ENCODE measurements around the gene NKX3-2. TPM values are rescaled to one million over a fixed set of nuclear protein-coding genes. Genes with fewer than 3 reads are reported as not detected.

NKX3-2 gene
- total RNA-seq, 6 experiments from 2014 or later, result 0.07 to 0.17 (median 0.11) TPM; not detected in 1

DNA sequence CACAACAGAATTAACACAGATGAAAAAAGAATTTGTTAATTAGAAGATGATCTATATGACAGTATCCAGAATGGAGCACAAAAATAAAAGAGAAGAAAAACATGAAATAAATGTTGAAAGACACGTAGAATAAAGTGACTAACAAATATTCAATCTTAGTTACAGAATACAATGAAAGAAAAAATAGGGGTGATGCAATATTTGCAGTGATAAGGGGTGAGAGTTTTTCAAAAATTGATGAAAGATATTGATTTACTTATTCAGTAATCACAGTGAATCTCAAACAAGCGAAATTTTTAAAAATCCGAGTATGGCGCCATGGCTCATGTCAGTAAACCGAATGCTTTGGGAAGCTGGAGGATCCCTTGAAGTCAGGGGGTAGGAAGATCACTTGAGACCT, 39.9 kb downstream of the NKX3-2 start:
- H3K4me1 Mint-ChIP-seq (ENCODE audit: low read depth), result no peaks in the 10 kb centered on the region
- no peak overlapping the region for H3K27ac Mint-ChIP-seq
- no peak for DNase-seq

GRCh38 chr4:13498469-13498868, 45.8 kb downstream of the NKX3-2 start:
- Mint-ChIP-seq H3K9me3 (no peaks in the 10 kb centered on the region), H3K27me3 (ENCODE audit: insufficient read depth) (peaks cover 4% of the 10 kb centered on the region; the same call in 1 of the 2 replicates), H3K36me3 (ENCODE audit: low read depth) (no peaks in the 10 kb centered on the region), H3K4me3 (no peak overlapping the region), H3K4me1 (ENCODE audit: low read depth) (no peaks in the 10 kb centered on the region), H3K27ac (no peak overlapping the region)
- no peak for TF ChIP-seq CTCF (IDR thresholded peaks at IDR 0.05)
- no peak for DNase-seq

More for the DNA sequence above, 39.9 kb downstream of the NKX3-2 start:
- no peak for TF ChIP-seq CTCF (IDR thresholded peaks at IDR 0.05)
- no peaks in the 10 kb centered on the region for H3K9me3 Mint-ChIP-seq
- H3K4me3 Mint-ChIP-seq, result no peak overlapping the region
- peaks cover 4% of the 10 kb centered on the region; the same call in 1 of the 2 replicates for H3K27me3 Mint-ChIP-seq (ENCODE audit: insufficient read depth)
- no peaks in the 10 kb centered on the region for H3K36me3 Mint-ChIP-seq (ENCODE audit: low read depth)

GRCh38 chr4:13496605-13497004, 47.7 kb downstream of the NKX3-2 start:
- Mint-ChIP-seq H3K9me3 (no peaks in the 10 kb centered on the region), H3K27me3 (ENCODE audit: insufficient read depth) (peaks cover 4% of the 10 kb centered on the region; the same call in 1 of the 2 replicates), H3K4me1 (ENCODE audit: low read depth) (no peaks in the 10 kb centered on the region), H3K27ac (no peak overlapping the region), H3K36me3 (ENCODE audit: low read depth) (no peaks in the 10 kb centered on the region), H3K4me3 (no peak overlapping the region)
- TF ChIP-seq CTCF (IDR thresholded peaks at IDR 0.05), result no peak
- DNase-seq, result no peak

- H3K9me3 Mint-ChIP-seq, result no peaks in the 10 kb centered on the region
- H3K4me1 Mint-ChIP-seq (ENCODE audit: low read depth), result no peaks in the 10 kb centered on the region
- DNase-seq, result no peak
These were observed 48.6 kb downstream of the NKX3-2 start for GRCh38 chr4:13495753-13496152.

GRCh38 chr4:13493793-13494192, 50.5 kb downstream of the NKX3-2 start:
- TF ChIP-seq CTCF (IDR thresholded peaks at IDR 0.05), result no peak
- Mint-ChIP-seq H3K9me3 (no peaks in the 10 kb centered on the region), H3K36me3 (ENCODE audit: low read depth) (no peaks in the 10 kb centered on the region), H3K4me3 (no peak overlapping the region), H3K27me3 (ENCODE audit: insufficient read depth) (no peaks in the 10 kb centered on the region; the same call in 1 of the 2 replicates), H3K4me1 (ENCODE audit: low read depth) (no peaks in the 10 kb centered on the region), H3K27ac (no peak overlapping the region)
- no peak for DNase-seq

More at GRCh38 chr4:13495753-13496152, 48.6 kb downstream of the NKX3-2 start:
- no peak overlapping the region for H3K27ac Mint-ChIP-seq
- no peak for TF ChIP-seq CTCF (IDR thresholded peaks at IDR 0.05)
- no peak overlapping the region for H3K4me3 Mint-ChIP-seq
- H3K36me3 Mint-ChIP-seq (ENCODE audit: low read depth), result no peaks in the 10 kb centered on the region
- H3K27me3 Mint-ChIP-seq (ENCODE audit: insufficient read depth), result peaks cover 4% of the 10 kb centered on the region; the same call in 1 of the 2 replicates

DNA sequence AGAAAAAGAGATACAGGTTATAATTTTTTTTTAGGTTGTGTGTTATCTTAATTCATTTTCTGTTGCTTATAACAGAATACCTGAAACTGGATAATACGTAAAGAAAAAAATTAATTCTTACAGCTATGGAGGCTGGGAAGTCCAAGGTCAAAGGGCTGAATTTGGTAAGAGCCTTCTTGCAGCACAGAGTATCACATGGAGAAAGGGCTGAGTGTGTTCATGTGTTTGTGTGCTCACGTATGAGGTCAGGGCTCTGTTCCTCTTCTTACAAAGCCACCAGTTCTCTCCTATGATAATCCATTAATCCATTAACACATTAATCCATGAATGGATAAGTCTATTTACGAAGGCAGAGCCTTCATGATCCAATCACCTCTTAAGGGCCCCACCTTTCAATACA, 51.6 kb downstream of the NKX3-2 start:
- DNase-seq, result no peak
- Mint-ChIP-seq H3K27me3 (ENCODE audit: insufficient read depth) (no peaks in the 10 kb centered on the region; the same call in 1 of the 2 replicates), H3K9me3 (no peaks in the 10 kb centered on the region), H3K4me3 (no peak overlapping the region), H3K27ac (no peak overlapping the region), H3K4me1 (ENCODE audit: low read depth) (no peaks in the 10 kb centered on the region), H3K36me3 (ENCODE audit: low read depth) (0 out of 2 replicates have a peak, but pooled peaks cover 2% of the 10 kb centered on the region)
- no peak for TF ChIP-seq CTCF (IDR thresholded peaks at IDR 0.05)

All from HFFc6 (cell line).